HEK293T (cell line): ENCODE data around the gene ALDH6A1.

Experiments used
- FOXK2 ChIP-seq: fragments of 450-650 bp; IDR thresholded peaks from 2 replicates; pipeline ENCODE4 v1.6.1; 2016; ENCODE audit warnings: mild to moderate bottlenecking
- FOXM1 ChIP-seq: fragments of 450-650 bp; IDR thresholded peaks from 2 replicates; pipeline ENCODE4 v1.6.1; 2017; ENCODE audit warnings: mild to moderate bottlenecking, borderline replicate concordance
- NFRKB ChIP-seq: fragments of 450-650 bp; IDR thresholded peaks from 2 replicates; pipeline ENCODE4 v1.6.1; 2016; ENCODE audit warnings: mild to moderate bottlenecking, moderate library complexity
- PKNOX1 ChIP-seq: fragments of 450-650 bp; IDR thresholded peaks from 2 replicates; pipeline ENCODE4 v1.6.1; 2016
- SP1 ChIP-seq: fragments of 450-650 bp; IDR thresholded peaks from 2 replicates; pipeline ENCODE4 v1.6.1; 2017
- SUZ12 ChIP-seq: fragments of 450-650 bp; IDR thresholded peaks from 2 replicates; pipeline ENCODE4 v1.6.1; 2016; ENCODE audit warnings: mild to moderate bottlenecking
- TARDBP ChIP-seq: fragments of 450-650 bp; IDR thresholded peaks from 2 replicates; pipeline ENCODE4 v1.6.1; 2016
- ZNF384 ChIP-seq: fragments of 450-650 bp; IDR thresholded peaks from 2 replicates; pipeline ENCODE4 v1.6.1; 2016

- TF ChIP-seq ZNF384 (no peak), TARDBP (no peak), SP1 (no peak), SUZ12 (no peak), FOXM1 (no peak), FOXK2 (no peak), PKNOX1 (no peak), NFRKB (no peak)
Measured at GRCh38 chr14:74034572-74034971, 49.7 kb downstream of the ALDH6A1 start.
